GM18517 (cell line): Measurements from ENCODE around the gene OR51L1.

Source experiments
- ATAC-seq: cut with Tn5 transposase; IDR thresholded peaks from one replicate; pipeline ENCODE4 v1.9.1; 2021; ENCODE audit warnings: mild to moderate bottlenecking, moderate library complexity; ENCODE audit not compliant: unreplicated experiment

OR51L1 gene

DNA sequence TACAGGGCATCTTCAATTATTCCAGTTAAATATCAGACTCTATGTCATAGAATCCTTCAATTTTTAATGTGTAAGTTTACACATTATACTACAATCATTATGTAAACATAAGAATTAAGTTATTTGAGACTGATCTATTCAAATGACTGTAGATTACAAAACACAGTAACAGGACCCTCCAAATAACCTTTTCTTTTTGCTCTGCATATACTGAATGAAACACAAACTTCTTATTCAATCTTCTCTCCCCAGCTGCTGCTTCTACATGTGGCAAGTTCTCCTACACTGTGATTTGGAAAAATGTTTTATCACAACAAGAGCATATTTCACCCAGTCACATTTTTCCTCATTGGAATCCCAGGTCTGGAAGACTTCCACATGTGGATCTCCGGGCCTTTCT, 51.6 kb downstream of the OR51L1 start, which contains the start of gene OR52J3:
Gene OR52J3, plus strand, starts transcription at position 301 of the 400 bp plus-strand sequence. Its CDS starts 0 bp downstream, at position 301.
- no peak for ATAC-seq

DNA sequence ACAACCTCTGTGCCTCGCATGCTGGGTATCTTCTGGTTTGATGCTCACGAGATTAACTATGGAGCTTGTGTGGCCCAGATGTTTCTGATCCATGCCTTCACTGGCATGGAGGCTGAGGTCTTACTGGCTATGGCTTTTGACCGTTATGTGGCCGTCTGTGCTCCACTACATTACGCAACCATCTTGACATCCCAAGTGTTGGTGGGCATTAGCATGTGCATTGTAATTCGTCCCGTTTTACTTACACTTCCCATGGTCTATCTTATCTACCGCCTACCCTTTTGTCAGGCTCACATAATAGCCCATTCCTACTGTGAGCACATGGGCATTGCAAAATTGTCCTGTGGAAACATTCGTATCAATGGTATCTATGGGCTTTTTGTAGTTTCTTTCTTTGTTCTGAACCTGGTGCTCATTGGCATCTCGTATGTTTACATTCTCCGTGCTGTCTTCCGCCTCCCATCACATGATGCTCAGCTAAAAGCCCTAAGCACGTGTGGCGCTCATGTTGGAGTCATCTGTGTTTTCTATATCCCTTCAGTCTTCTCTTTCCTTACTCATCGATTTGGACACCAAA, 52.2 kb downstream of the OR51L1 start:
- no peak for ATAC-seq
